PC-9 (cell line): ENCODE data around the gene ZIK1. TPM values are rescaled to one million over a fixed set of nuclear protein-coding genes. Genes with fewer than 3 reads are reported as not detected.

Source experiments
- BruUV-seq: library from RNA; stranded (reverse); fragments of 400-500 nt; replicated peaks from 2 replicates; lab custom pipeline; 2021; lab: Mats Ljungman, UMichigan
- CTCF ChIA-PET: fragments of 300-600 bp; sonication (Branson Sonifier 250); formaldehyde crosslinking; loops from one replicate; lab custom pipeline; 2022; ENCODE audit warnings: antibody characterized with exemption; lab: Charles Lee
- POLR2A ChIA-PET: fragments of 300-600 bp; sonication (Branson Sonifier 250); formaldehyde crosslinking; loops from one replicate; lab custom pipeline; 2022; ENCODE audit warnings: antibody characterized with exemption; ENCODE audit not compliant: unreplicated experiment; lab: Charles Lee
- DNase-seq, 2 experiments: peaks; one replicate each; pipeline versions ENCODE4 v3.0.0 to v3.0.0-alpha.2; 2015 to 2022; ENCODE audit warnings: mixed read lengths in 1 of 2
- H2AFZ ChIP-seq: fragments of 200-600 bp; sonication (generic); 2 replicates; pipeline ENCODE4 v1.8.1; 2017; ENCODE audit warnings: antibody characterized with exemption
- H3F3A ChIP-seq: fragments of 200-600 bp; sonication (generic); 2 replicates; pipeline ENCODE4 v1.8.1; 2017; ENCODE audit warnings: antibody characterized with exemption, mild to moderate bottlenecking, low read depth; ENCODE audit not compliant: insufficient read depth
- H3K27ac ChIP-seq: fragments of 200-600 bp; sonication (generic); 2 replicates; pipeline ENCODE4 v1.6.1; 2016; ENCODE audit warnings: mixed run types
- H3K27me3 ChIP-seq: fragments of 200-600 bp; sonication (generic); 2 replicates; pipeline ENCODE4 v1.6.1; 2016; ENCODE audit warnings: low read depth, mixed run types; ENCODE audit not compliant: insufficient read depth
- H3K36me3 ChIP-seq: fragments of 200-600 bp; sonication (generic); 2 replicates; pipeline ENCODE4 v1.6.1; 2016; ENCODE audit warnings: low read depth, mixed run types
- H3K4me1 ChIP-seq: fragments of 200-600 bp; sonication (generic); replicated peaks from 2 replicates; pipeline ENCODE4 v1.6.1; 2016; ENCODE audit warnings: mixed run types; ENCODE audit not compliant: insufficient read depth
- H3K4me2 ChIP-seq: fragments of 200-600 bp; sonication (generic); 2 replicates; pipeline ENCODE4 v1.6.1; 2017; ENCODE audit warnings: mixed run types
- H3K4me3 ChIP-seq: fragments of 200-600 bp; sonication (generic); 2 replicates; pipeline ENCODE4 v1.6.1; 2016; ENCODE audit warnings: mixed run types
- H3K79me2 ChIP-seq: fragments of 200-600 bp; sonication (generic); 2 replicates; pipeline ENCODE4 v1.6.1; 2017; ENCODE audit warnings: low read depth, mixed run types
- H3K9me2 ChIP-seq: fragments of 200-600 bp; sonication (generic); 2 replicates; pipeline ENCODE4 v1.8.1; 2017; ENCODE audit warnings: mild to moderate bottlenecking; ENCODE audit not compliant: insufficient read depth
- H3K9me3 ChIP-seq: fragments of 200-600 bp; sonication (generic); 2 replicates; pipeline ENCODE4 v1.8.1; 2016; ENCODE audit warnings: low read depth; ENCODE audit not compliant: insufficient read depth
- H4K20me1 ChIP-seq: fragments of 200-600 bp; sonication (generic); 2 replicates; pipeline ENCODE4 v1.8.1; 2017; ENCODE audit not compliant: insufficient read depth
- CTCF ChIP-seq: fragments of 200-600 bp; sonication (generic); conservative IDR thresholded peaks from 2 replicates; pipeline ENCODE4 v1.6.1; 2017; ENCODE audit warnings: mixed run types, antibody characterized with exemption, mild to moderate bottlenecking, moderate library complexity
- EZH2 ChIP-seq: fragments of 200-600 bp; sonication (generic); IDR thresholded peaks from 2 replicates; pipeline ENCODE4 v1.8.0; 2017; ENCODE audit warnings: antibody characterized with exemption, low read depth
- intact Hi-C: fragments of 100-400 bp; cut with micrococcal nuclease; formaldehyde crosslinking; loops from one replicate; pipeline ENCODE4 v1.10.0; 2022; ENCODE audit not compliant: unreplicated experiment
- total RNA-seq: library from RNA; stranded (reverse); gene quantifications from 2 replicates; pipeline ENCODE4 v1.2.3, GENCODE V29; 2021

ZIK1 gene
- total RNA-seq, 1 experiment from 2014 or later: 2.2 TPM

- Histone ChIP-seq H3K9me3 (peaks cover 44% of the 10 kb centered on the region), H3K79me2 (peaks cover 9% of the 10 kb centered on the region; the same call in 1 of the 2 replicates), H4K20me1 (no peaks in the 10 kb centered on the region), H2AFZ (no peak overlapping the region), H3K27ac (no peak overlapping the region), H3K4me3 (no peak overlapping the region), H3K36me3 (peaks cover 57% of the 10 kb centered on the region), H3K4me1 (peaks cover 7% of the 10 kb centered on the region), H3F3A (no peaks in the 10 kb centered on the region), H3K27me3 (no peaks in the 10 kb centered on the region), H3K4me2 (no peak overlapping the region), H3K9me2 (no peaks in the 10 kb centered on the region)
- TF ChIP-seq CTCF: no peak
- TF ChIP-seq EZH2: no peak
- CTCF ChIA-PET: no interaction called here
- BruUV-seq: no TSS peak
- no peak for DNase-seq
- POLR2A ChIA-PET: no interaction called here
- intact Hi-C loops: no loop called here
These were observed 53.4 kb downstream of the ZIK1 start for GRCh38 chr19:57637379-57637778.

- CTCF ChIA-PET: no interaction called here
These were observed 57.8 kb downstream of the ZIK1 start for GRCh38 chr19:57641715-57642234.

GRCh38 chr19:57642396-57643046 lies 58.6 kb downstream of the ZIK1 start:
- peak overlapping the region; percentile 13; the same call in 1 of the 2 replicates for H3K4me3 ChIP-seq
- H3K4me1 ChIP-seq: no peaks in the 10 kb centered on the region
- H3K27ac ChIP-seq: no peak overlapping the region
- H2AFZ ChIP-seq: no peak overlapping the region
- H3K4me2 ChIP-seq: no peak overlapping the region
- H3K9me2 ChIP-seq: no peaks in the 10 kb centered on the region
- H3K9me3 ChIP-seq: peaks cover 37% of the 10 kb centered on the region
- H3F3A ChIP-seq: no peaks in the 10 kb centered on the region
- CTCF ChIA-PET: no interaction called here
- no peaks in the 10 kb centered on the region for H4K20me1 ChIP-seq
- TF ChIP-seq EZH2: no peak
- no peak for TF ChIP-seq CTCF
- no peaks in the 10 kb centered on the region for H3K79me2 ChIP-seq
- POLR2A ChIA-PET: no interaction called here
- peaks cover 48% of the 10 kb centered on the region for H3K36me3 ChIP-seq
- intact Hi-C loops: no loop called here
- DNase-seq: no peak
- BruUV-seq: no TSS peak
- no peaks in the 10 kb centered on the region for H3K27me3 ChIP-seq

More at GRCh38 chr19:57641715-57642234, 57.8 kb downstream of the ZIK1 start:
- no peaks in the 10 kb centered on the region for H3F3A ChIP-seq
- POLR2A ChIA-PET: no interaction called here
- H3K4me1 ChIP-seq: no peaks in the 10 kb centered on the region
- H3K9me3 ChIP-seq: peaks cover 40% of the 10 kb centered on the region
- TF ChIP-seq CTCF (no peak), EZH2 (no peak)
- no peak for DNase-seq
- H2AFZ ChIP-seq: no peak overlapping the region
- no peak overlapping the region for H3K4me2 ChIP-seq
- no peaks in the 10 kb centered on the region for H3K27me3 ChIP-seq
- peak overlapping the region; percentile 13; the same call in 1 of the 2 replicates for H3K4me3 ChIP-seq
- H3K27ac ChIP-seq: no peak overlapping the region
- no peaks in the 10 kb centered on the region for H3K9me2 ChIP-seq
- H3K36me3 ChIP-seq: peaks cover 54% of the 10 kb centered on the region
- intact Hi-C loops: no loop called here
- no TSS peak for BruUV-seq
- H3K79me2 ChIP-seq: no peaks in the 10 kb centered on the region
- no peaks in the 10 kb centered on the region for H4K20me1 ChIP-seq

Other genes starting within 250 kb of the ZIK1 start
- gene ZNF304, start 232.9 kb upstream of the ZIK1 start, total RNA-seq: 10.9 and 11.4 TPM in 2 replicates
- gene TRAPPC2B, start 220.6 kb upstream of the ZIK1 start, total RNA-seq: 14.1 and 15.3 TPM in 2 replicates
- gene ZNF547, start 220.6 kb upstream of the ZIK1 start, total RNA-seq: 3.1 and 6.0 TPM in 2 replicates
- gene ZNF548, start 194.3 kb upstream of the ZIK1 start, total RNA-seq: 18.0 and 18.2 TPM in 2 replicates
- gene ZNF17, start 173.0 kb upstream of the ZIK1 start, total RNA-seq: 10.5 TPM in 2 replicates
- gene ZNF749, start 148.8 kb upstream of the ZIK1 start, total RNA-seq: 17.9 and 19.4 TPM in 2 replicates
- gene VN1R1, start 127.0 kb upstream of the ZIK1 start, total RNA-seq: 0.70 and 0.98 TPM in 2 replicates
- gene ZNF772, start 106.6 kb upstream of the ZIK1 start, total RNA-seq: 8.3 and 9.1 TPM in 2 replicates
- gene ZNF419, start 96.4 kb upstream of the ZIK1 start, total RNA-seq: 12.9 and 15.2 TPM in 2 replicates
- 12.1 and 14.0 TPM in 2 replicates for gene ZNF773, start 84.2 kb upstream of the ZIK1 start, total RNA-seq
- gene ZNF549, start 56.8 kb upstream of the ZIK1 start, total RNA-seq: 5.2 and 6.5 TPM in 2 replicates
- gene ZNF550, start 24.3 kb upstream of the ZIK1 start, total RNA-seq: 18.2 and 19.8 TPM in 2 replicates
- 4.8 and 5.6 TPM in 2 replicates for gene ZNF416, start 5.2 kb upstream of the ZIK1 start, total RNA-seq
- gene ZNF530, start 15.7 kb downstream of the ZIK1 start, total RNA-seq: 9.5 and 10.5 TPM in 2 replicates
- gene ZNF134, start 30.1 kb downstream of the ZIK1 start, total RNA-seq: 16.5 and 19.1 TPM in 2 replicates
- gene ZNF211, start 49.0 kb downstream of the ZIK1 start, total RNA-seq: 7.9 and 11.4 TPM in 2 replicates
- not detected in 2 replicates for gene ZSCAN4, start 84.8 kb downstream of the ZIK1 start, total RNA-seq
- gene ZNF551, start 97.8 kb downstream of the ZIK1 start, total RNA-seq: 9.6 and 9.8 TPM in 2 replicates
- 0.17 and 0.20 TPM in 2 replicates for gene ZNF154, start 125.1 kb downstream of the ZIK1 start, total RNA-seq
- gene ZNF671, start 143.5 kb downstream of the ZIK1 start, total RNA-seq: 0.83 and 1.4 TPM in 2 replicates
- gene ZNF776, start 162.7 kb downstream of the ZIK1 start, total RNA-seq: 16.9 and 17.8 TPM in 2 replicates
- 19.0 and 21.3 TPM in 2 replicates for gene ZNF586, start 185.5 kb downstream of the ZIK1 start, total RNA-seq
- 14.3 and 15.1 TPM in 2 replicates for gene ZNF552, start 230.8 kb downstream of the ZIK1 start, total RNA-seq
- gene ZNF587B, start 246.2 kb downstream of the ZIK1 start, total RNA-seq: 21.2 and 25.2 TPM in 2 replicates